B cell (primary cell): ENCODE results near the gene NANS. TPM values are rescaled to one million over a fixed set of nuclear protein-coding genes. Genes with fewer than 3 reads are reported as not detected.

Source experiments
- ATAC-seq: fragments of 200-7000 bp; cut with Tn5 transposase; one replicate; pipeline ENCODE4 v1.10.0; 2021; ENCODE audit warnings: low read depth, mild to moderate bottlenecking, moderate number of reproducible peaks, moderate library complexity
- CTCF ChIA-PET: fragments of 350-600 bp; sonication (Branson Sonifier 250); formaldehyde crosslinking; loops from one replicate; lab custom pipeline; 2021; ENCODE audit warnings: antibody characterized with exemption, inconsistent platforms; lab: Charles Lee
- POLR2A ChIA-PET: fragments of 350-600 bp; sonication (Branson Sonifier 250); formaldehyde crosslinking; loops from one replicate; lab custom pipeline; 2021; ENCODE audit warnings: antibody characterized with exemption; lab: Charles Lee
- DNase-seq: peaks from one replicate; pipeline ENCODE4 v3.0.0; 2013
- H2AFZ ChIP-seq: 2 replicates; pipeline ENCODE4 v1.6.1; 2012; ENCODE audit warnings: mild to moderate bottlenecking, low read depth, low read length; ENCODE audit not compliant: insufficient read depth, poor library complexity, severe bottlenecking
- H3K27ac ChIP-seq, 2 donors: 1 replicate in 1 of 2; 2 replicates in 1 of 2; pipeline ENCODE4 v1.5.1; 2012 to 2013; ENCODE audit warnings: low read length in 2 of 2, mild to moderate bottlenecking in 2 of 2, moderate library complexity in 1 of 2
- H3K27me3 ChIP-seq, 4 experiments: fragments of 200-600 bp in 1 of 4; sonication (generic) in 1 of 4; replicated peaks in 1 of 4; 1 replicate in 2 of 4; 2 replicates in 2 of 4; pipeline versions ENCODE4 v1.6.1 to v1.7.0; 2013 to 2016; ENCODE audit warnings: low read length in 3 of 4, mild to moderate bottlenecking in 2 of 4, mixed read lengths in 1 of 4, moderate library complexity in 1 of 4; ENCODE audit not compliant: insufficient read depth in 4 of 4, control insufficient read depth in 3 of 4; ENCODE audit errors: control extremely low read depth in 1 of 4
- H3K36me3 ChIP-seq, 2 experiments: replicated peaks in 1 of 2; 1 replicate in 1 of 2; 2 replicates in 1 of 2; pipeline versions ENCODE4 v1.6.1 to v1.7.1; 2013; ENCODE audit warnings: low read length in 1 of 2; ENCODE audit not compliant: insufficient read depth in 2 of 2, control insufficient read depth in 1 of 2; ENCODE audit errors: control extremely low read depth in 1 of 2, extremely low read depth in 1 of 2
- H3K4me1 ChIP-seq, 2 donors: fragments of 200-600 bp in 1 of 2; sonication (generic) in 1 of 2; 1 replicate in 1 of 2; 2 replicates in 1 of 2; pipeline versions ENCODE4 v1.5.1 to v1.6.1; 2013 to 2017; ENCODE audit warnings: low read length in 2 of 2; ENCODE audit not compliant: control insufficient read depth in 2 of 2, insufficient read depth in 2 of 2
- H3K4me2 ChIP-seq: replicated peaks from 2 replicates; pipeline ENCODE3; 2012; ENCODE audit warnings: mild to moderate bottlenecking, low read depth, low read length; ENCODE audit not compliant: poor library complexity, severe bottlenecking
- H3K4me3 ChIP-seq, 5 experiments: fragments of 200-600 bp in 1 of 5; sonication (generic) in 1 of 5; 1 replicate in 3 of 5; 2 replicates in 2 of 5; pipeline versions ENCODE4 v1.5.1 to v1.7.0; 2011 to 2016; ENCODE audit warnings: low read length in 4 of 5, mild to moderate bottlenecking in 4 of 5, low read depth in 2 of 5, control low read depth in 1 of 5, moderate library complexity in 1 of 5; ENCODE audit not compliant: insufficient read depth in 1 of 5; ENCODE audit errors: control extremely low read depth in 1 of 5, extremely low read depth in 1 of 5
- H3K79me2 ChIP-seq: fragments of 200-600 bp; sonication (generic); one replicate; pipeline ENCODE4 v1.6.0; 2016; ENCODE audit warnings: low read length; ENCODE audit not compliant: control insufficient read depth, insufficient read depth
- H3K9ac ChIP-seq: fragments of 200-600 bp; sonication (generic); 2 replicates; pipeline ENCODE4 v1.6.1; 2017; ENCODE audit warnings: mild to moderate bottlenecking, low read length, moderate library complexity
- H3K9me3 ChIP-seq, 3 donors: one replicate each; pipeline versions ENCODE4 v1.6.1 to v1.7.1; 2013; ENCODE audit warnings: low read length in 2 of 3; ENCODE audit not compliant: control insufficient read depth in 2 of 3, insufficient read depth in 1 of 3; ENCODE audit errors: control extremely low read depth in 1 of 3
- H4K20me1 ChIP-seq: 2 replicates; pipeline ENCODE4 v1.6.0; 2012; ENCODE audit warnings: mild to moderate bottlenecking, low read length; ENCODE audit not compliant: insufficient read depth, control insufficient read depth, poor library complexity, severe bottlenecking
- H3K27ac Mint-ChIP-seq: one replicate; pipeline ENCODE4 v1.8.0; 2021; ENCODE audit warnings: mixed read lengths
- H3K27me3 Mint-ChIP-seq: one replicate; pipeline ENCODE4 v1.8.0; 2021; ENCODE audit warnings: mixed read lengths
- H3K4me1 Mint-ChIP-seq: one replicate; pipeline ENCODE4 v1.8.0; 2021; ENCODE audit warnings: mixed read lengths
- H3K4me3 Mint-ChIP-seq: one replicate; pipeline ENCODE4 v1.8.0; 2021; ENCODE audit warnings: mixed read lengths
- H3K9me3 Mint-ChIP-seq: one replicate; pipeline ENCODE4 v1.8.0; 2022; ENCODE audit warnings: mixed read lengths; ENCODE audit not compliant: insufficient read depth
- CTCF ChIP-seq: fragments of 200-600 bp; IDR thresholded peaks from one replicate; pipeline ENCODE4 v1.8.0; 2022; ENCODE audit warnings: antibody characterized with exemption, mild to moderate bottlenecking
- EZH2 ChIP-seq: IDR thresholded peaks from 2 replicates; pipeline ENCODE4 v1.6.1; 2012; ENCODE audit warnings: borderline replicate concordance, low read depth, mild to moderate bottlenecking, moderate library complexity, low read length; ENCODE audit not compliant: insufficient read depth, poor library complexity, severe bottlenecking
- WGBS: methylation state at CpG from one replicate; pipeline ENCODE4 v1.1.5; 2013; ENCODE audit warnings: missing lambda C conversion rate; ENCODE audit not compliant: insufficient coverage; 5-methylcytosine and 5-hydroxymethylcytosine counted together
- intact Hi-C: fragments of 100-400 bp; cut with micrococcal nuclease; formaldehyde crosslinking; loops from one replicate; pipeline ENCODE4 v1.10.0; 2022
- polyA plus RNA-seq: library from polyadenylated mRNA; depleted of rRNA; stranded (reverse); fragments of >200 nt; gene quantifications from 2 replicates; pipeline ENCODE4 v1.2.3, GENCODE V29; 2012
- total RNA-seq, 2 donors: library from RNA; stranded (reverse); fragments of 120-200 nt in 1 of 2; gene quantifications; 1 replicate in 1 of 2; 2 replicates in 1 of 2; pipeline versions ENCODE4 v1.2.3 to v1.2.4, GENCODE V29; 2013 to 2022

The NANS gene
- total and polyA plus RNA-seq, 2 donors (not counting 1 experiment from before 2014, with no cell fraction given), result 14.2 to 14.9 TPM

DNA sequence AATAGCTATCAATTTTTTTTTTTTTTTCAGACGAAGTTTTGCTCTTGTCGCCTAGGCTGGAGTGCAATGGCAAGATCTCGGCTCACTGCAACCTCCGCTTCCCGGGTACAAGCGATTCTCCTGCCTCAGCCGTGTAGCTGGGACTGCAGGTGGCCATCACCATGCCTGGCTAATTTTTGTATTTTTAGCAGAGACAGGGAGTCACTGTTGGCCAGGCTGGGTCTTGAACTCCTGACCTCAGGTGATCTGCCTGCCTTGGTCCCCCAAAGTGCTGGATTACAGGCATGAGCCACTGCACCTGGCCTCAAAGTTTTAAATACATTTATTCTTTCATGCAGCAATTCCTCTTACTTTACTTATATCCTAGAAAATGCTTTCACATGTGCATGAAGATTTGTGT is 44.9 kb downstream of the NANS start:
- Histone ChIP-seq H2AFZ (peak overlapping the region; percentile 47), H3K9me3 (no peaks in the 10 kb centered on the region), H3K4me2 (peak overlapping the region; percentile 46), H3K9ac (no peak overlapping the region), H3K4me3 (peak overlapping the region in 1 of 5 experiments; percentile 22), H3K27ac (peak overlapping the region; percentile 66 to 74), H3K4me1 (peaks cover 78 to 83% of the 10 kb centered on the region in 2 donors), H3K27me3 (no peaks in the 10 kb centered on the region), H3K36me3 (peaks cover 0 to 17% of the 10 kb centered on the region in 2 experiments), H3K79me2 (peaks cover 46% of the 10 kb centered on the region), H4K20me1 (no peaks in the 10 kb centered on the region)
- H3K4me3 Mint-ChIP-seq, result peak overlapping the region; percentile 68
- ChIA-PET POLR2A (interaction anchor here (0.6 to 1.5 kb wide), 8 partner anchors 15 to 1246 kb away, joined by 3 to 13 read pairs (median 6); partner anchors contain the start of genes NANS, TBC1D2, TRIM14 and TRMO), CTCF (interaction anchor here (0.7 to 2.0 kb wide), 16 partner anchors 13 to 214 kb away, joined by 3 to 16 read pairs (median 4); partner anchors contain the start of genes TBC1D2, TRIM14 and TRMO)
- DNase-seq, result no peak
- no peaks in the 10 kb centered on the region for H3K27me3 Mint-ChIP-seq
- intact Hi-C loops, result loop anchor here (1.0 to 10.0 kb wide), 5 partner anchors 13 to 1687 kb away; partner anchors contain the start of genes ANP32B, CORO2A, NANS and ZNF367
- peak overlapping the region; percentile 81 for H3K27ac Mint-ChIP-seq
- H3K9me3 Mint-ChIP-seq, result no peaks in the 10 kb centered on the region
- 53% methylated on average over 7 of the region's 7 CpGs for WGBS
- TF ChIP-seq EZH2 (no peak), CTCF (no peak)
- peaks cover 74% of the 10 kb centered on the region for H3K4me1 Mint-ChIP-seq
- ATAC-seq, result no peak

GRCh38 chr9:98101868-98102273 is 45.3 kb downstream of the NANS start:
- H3K27ac ChIP-seq, result peak overlapping the region; percentile 66 to 74
- Mint-ChIP-seq H3K27me3 (no peaks in the 10 kb centered on the region), H3K27ac (peak overlapping the region; percentile 81)

More at GRCh38 chr9:98101868-98102273, 45.3 kb downstream of the NANS start:
- DNase-seq (peak; percentile 91), ATAC-seq (peak; percentile 98)
- H3K4me1 ChIP-seq, result peaks cover 82 to 87% of the 10 kb centered on the region in 2 donors
- POLR2A ChIA-PET, result interaction anchor here (0.6 to 1.5 kb wide), 12 partner anchors 16 to 1245 kb away, joined by 3 to 13 read pairs (median 5); partner anchors contain the start of genes NANS, TBC1D2, TRIM14 and TRMO
- H3K9ac ChIP-seq, result no peak overlapping the region
- 0% methylated on average over 4 of the region's 6 CpGs for WGBS
- H3K4me2 ChIP-seq, result peak overlapping the region; percentile 46
- CTCF ChIA-PET, result interaction anchor here (0.7 to 2.0 kb wide), 19 partner anchors 13 to 214 kb away, joined by 3 to 16 read pairs (median 4); partner anchors contain the start of genes CORO2A, TBC1D2, TRIM14 and TRMO
- peak overlapping the region in 1 of 5 experiments; percentile 38 for H3K4me3 ChIP-seq
- no peaks in the 10 kb centered on the region for H3K27me3 ChIP-seq
- no peaks in the 10 kb centered on the region for H4K20me1 ChIP-seq
- H3K9me3 Mint-ChIP-seq, result no peaks in the 10 kb centered on the region
- peaks cover 0 to 13% of the 10 kb centered on the region in 2 experiments for H3K36me3 ChIP-seq
- H3K4me1 Mint-ChIP-seq, result peaks cover 77% of the 10 kb centered on the region
- peaks cover 42% of the 10 kb centered on the region for H3K79me2 ChIP-seq
- H3K4me3 Mint-ChIP-seq, result peak overlapping the region; percentile 68
- intact Hi-C loops, result loop anchor here (1.0 to 10.0 kb wide), 6 partner anchors 14 to 1687 kb away; partner anchors contain the start of genes ANP32B, CORO2A, NANS and ZNF367
- peak overlapping the region; percentile 47 for H2AFZ ChIP-seq
- H3K9me3 ChIP-seq, result no peaks in the 10 kb centered on the region
- TF ChIP-seq EZH2, result no peak
- TF ChIP-seq CTCF, result no peak
